ENCODE data around the gene ABCF2. TPM values are rescaled to one million over a fixed set of nuclear protein-coding genes. Genes with fewer than 3 reads are reported as not detected.

ABCF2 gene
- polyA plus RNA-seq, 1 donor (not counting 4 experiments of a cell fraction or from before 2014, with no cell fraction given), result 33.3 TPM

DNA sequence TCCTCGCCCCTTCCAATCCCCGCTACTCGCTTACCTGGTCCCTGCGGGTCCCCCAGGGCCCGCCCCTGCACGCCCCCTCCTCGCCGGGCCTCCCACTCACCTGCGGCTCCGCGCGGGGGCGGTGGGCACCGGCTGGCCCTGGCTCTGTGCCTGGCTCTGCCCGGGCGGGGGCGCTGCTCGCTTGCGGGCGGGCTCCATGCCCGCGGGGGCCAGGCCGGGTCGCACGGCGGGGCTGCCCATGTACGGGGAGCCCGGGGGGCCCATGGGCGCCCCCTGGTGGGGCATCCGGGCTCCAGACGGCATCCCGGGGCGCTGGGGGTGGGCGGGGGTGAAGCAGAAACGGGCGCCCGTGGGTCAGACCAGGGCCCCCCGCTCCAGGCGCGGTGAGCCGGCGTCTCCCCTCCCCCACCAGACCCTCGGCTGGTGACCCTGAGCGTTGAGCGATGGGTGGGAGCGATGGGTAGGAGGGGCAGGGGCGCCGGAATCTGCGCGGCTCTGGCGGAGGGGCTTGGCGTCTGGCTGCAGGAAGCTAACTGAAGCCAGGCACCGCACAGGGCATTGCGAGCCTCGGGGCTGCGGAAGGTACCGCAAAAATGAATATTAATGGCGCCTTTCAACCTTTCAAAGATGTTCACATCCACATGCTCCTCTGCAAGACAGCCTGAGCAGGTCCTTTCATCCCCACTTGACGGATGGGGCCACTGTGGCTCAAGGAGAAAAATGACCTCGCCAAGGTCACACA lies 18.5 kb upstream of the ABCF2 start:
- Histone ChIP-seq H3K9me3 (ENCODE audit: control insufficient read depth, low read depth, low read length) (no peaks in the 10 kb centered on the region), H2AFZ (ENCODE audit: control insufficient read depth, low read length) (no peak overlapping the region), H3K4me2 (ENCODE audit: control insufficient read depth, extremely low read depth, insufficient read depth, low read depth, low read length) (peak overlapping the region; percentile 45), H3K36me3 (ENCODE audit: control insufficient read depth in 2 of 2, extremely low read depth in 1 of 2, insufficient read depth in 2 of 2, low read length in 2 of 2) (no peaks in the 10 kb centered on the region), H3K27me3 (ENCODE audit: control insufficient read depth, extremely low read depth, insufficient read depth, low read length) (peaks cover 30% of the 10 kb centered on the region), H3K27ac (ENCODE audit: control insufficient read depth, insufficient read depth, low read length) (no peak overlapping the region), H3K4me3 (ENCODE audit: control insufficient read depth in 2 of 3, extremely low read depth in 1 of 3, insufficient read depth in 2 of 3, low read depth in 1 of 3, low read length in 3 of 3) (no peak overlapping the region), H4K20me1 (ENCODE audit: control insufficient read depth, extremely low read depth, insufficient read depth, low read length) (no peaks in the 10 kb centered on the region), H3K9ac (ENCODE audit: control insufficient read depth, extremely low read depth, insufficient read depth, low read length) (no peak overlapping the region), H3K4me1 (ENCODE audit: control insufficient read depth, extremely low read depth, insufficient read depth, low read length) (peaks cover 8% of the 10 kb centered on the region), H3K9me1 (ENCODE audit: control insufficient read depth, extremely low read depth, insufficient read depth, low read length) (no peaks in the 10 kb centered on the region), H3K79me2 (ENCODE audit: control insufficient read depth, insufficient read depth, low read length) (no peaks in the 10 kb centered on the region)
- FAIRE-seq, result no peak
- TF ChIP-seq EZH2 (IDR thresholded peaks at IDR 0.05; ENCODE audit: low read length), result peak; percentile 48
- TF ChIP-seq CTCF (optimal IDR thresholded peaks at IDR 0.05 in 1 of 3, IDR thresholded peaks at IDR 0.05 in 1 of 3, conservative IDR thresholded peaks at IDR 0.05 in 1 of 3; ENCODE audit: extremely low read depth in 1 of 3, insufficient read depth in 2 of 3, low read length in 3 of 3), result peak in 2 of 3 experiments; percentile 42 to 56
- DNase-seq (ENCODE audit: low read depth, low spot score), result no peak
- dilution Hi-C loops (cut with MboI; ENCODE audit: extremely low pct_ligation_motif_present, low sequenced_read_pairs), result no loop called here

- TF ChIP-seq EZH2 (IDR thresholded peaks at IDR 0.05; ENCODE audit: low read length), result peak; percentile 76
- TF ChIP-seq CTCF (optimal IDR thresholded peaks at IDR 0.05 in 1 of 3, IDR thresholded peaks at IDR 0.05 in 1 of 3, conservative IDR thresholded peaks at IDR 0.05 in 1 of 3; ENCODE audit: extremely low read depth in 1 of 3, insufficient read depth in 2 of 3, low read length in 3 of 3), result no peak
- FAIRE-seq, result no peak
- no peak overlapping the region for H3K4me3 ChIP-seq (ENCODE audit: control insufficient read depth in 2 of 3, extremely low read depth in 1 of 3, insufficient read depth in 2 of 3, low read depth in 1 of 3, low read length in 3 of 3)
These were observed 17.9 kb upstream of the ABCF2 start for GRCh38 chr7:151244841-151245346.

More at GRCh38 chr7:151244841-151245346, 17.9 kb upstream of the ABCF2 start:
- no peaks in the 10 kb centered on the region for H3K36me3 ChIP-seq (ENCODE audit: control insufficient read depth in 2 of 2, extremely low read depth in 1 of 2, insufficient read depth in 2 of 2, low read length in 2 of 2)
- no peak overlapping the region for H3K27ac ChIP-seq (ENCODE audit: control insufficient read depth, insufficient read depth, low read length)
- H3K27me3 ChIP-seq (ENCODE audit: control insufficient read depth, extremely low read depth, insufficient read depth, low read length), result peaks cover 30% of the 10 kb centered on the region
- H3K9me1 ChIP-seq (ENCODE audit: control insufficient read depth, extremely low read depth, insufficient read depth, low read length), result no peaks in the 10 kb centered on the region
- dilution Hi-C loops (cut with MboI; ENCODE audit: extremely low pct_ligation_motif_present, low sequenced_read_pairs), result no loop called here
- peaks cover 8% of the 10 kb centered on the region for H3K4me1 ChIP-seq (ENCODE audit: control insufficient read depth, extremely low read depth, insufficient read depth, low read length)
- no peaks in the 10 kb centered on the region for H3K79me2 ChIP-seq (ENCODE audit: control insufficient read depth, insufficient read depth, low read length)
- no peak overlapping the region for H3K9ac ChIP-seq (ENCODE audit: control insufficient read depth, extremely low read depth, insufficient read depth, low read length)
- H3K4me2 ChIP-seq (ENCODE audit: control insufficient read depth, extremely low read depth, insufficient read depth, low read depth, low read length), result peak overlapping the region; percentile 45
- H4K20me1 ChIP-seq (ENCODE audit: control insufficient read depth, extremely low read depth, insufficient read depth, low read length), result no peaks in the 10 kb centered on the region
- H2AFZ ChIP-seq (ENCODE audit: control insufficient read depth, low read length), result no peak overlapping the region
- H3K9me3 ChIP-seq (ENCODE audit: control insufficient read depth, low read depth, low read length), result no peaks in the 10 kb centered on the region
- no peak for DNase-seq (ENCODE audit: low read depth, low spot score)

Data from keratinocyte (primary cell).